Amygdala (tissue), 56 donors: ENCODE measurements around the gene PLA2G4E.

ENCODE experiments used
- DNase-seq, 56 donors: peaks; one replicate each; lab custom pipeline; 2025; lab: John Stamatoyannopoulos, UW

PLA2G4E gene

DNA sequence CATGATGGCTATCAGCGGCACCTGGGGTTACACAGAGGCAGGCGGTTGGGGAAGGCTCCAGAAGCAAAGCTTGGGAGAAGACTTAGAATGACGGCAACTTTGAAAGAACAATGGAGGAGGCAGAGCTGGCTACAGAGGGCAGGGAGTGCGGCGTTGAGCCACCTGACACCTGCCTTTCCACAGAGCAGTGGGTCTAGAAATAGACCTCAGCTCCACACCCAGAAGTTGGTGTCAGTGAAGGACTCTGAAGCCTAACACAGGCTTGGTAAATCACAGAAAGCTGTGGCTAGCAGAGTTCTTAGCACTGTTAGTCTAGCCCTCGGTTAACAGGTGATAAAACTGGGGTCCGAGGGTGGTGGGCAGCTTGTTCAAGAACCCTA is 25.4 kb downstream of the PLA2G4E start:
- DNase-seq, result no peak

GRCh38 chr15:41994772-41995475 is 25.9 kb downstream of the PLA2G4E start:
- no peak for DNase-seq

DNA sequence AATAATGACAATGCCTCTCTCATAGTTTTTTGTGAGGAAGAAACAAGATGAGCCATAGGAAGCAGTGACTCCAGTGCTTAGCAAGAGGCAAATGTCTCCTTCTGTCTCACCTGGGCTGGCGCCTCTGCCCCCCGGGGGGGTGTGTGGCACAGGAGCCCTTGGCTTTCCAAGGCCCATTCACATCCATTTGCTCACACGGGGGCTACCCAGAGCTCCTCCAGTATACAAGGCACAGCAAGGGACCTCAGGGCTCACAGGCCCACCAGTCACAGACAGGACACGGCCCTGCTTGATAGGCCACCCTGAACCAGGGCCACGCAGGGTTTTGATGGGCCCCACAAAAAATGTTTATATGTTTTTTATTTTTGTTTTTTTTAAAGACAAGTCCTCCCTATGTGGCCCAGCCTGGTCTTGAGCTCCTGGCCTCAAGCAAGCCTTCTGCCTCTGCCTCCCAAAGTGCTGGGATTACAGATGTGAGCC is 26.6 kb downstream of the PLA2G4E start:
- no peak for DNase-seq

DNA sequence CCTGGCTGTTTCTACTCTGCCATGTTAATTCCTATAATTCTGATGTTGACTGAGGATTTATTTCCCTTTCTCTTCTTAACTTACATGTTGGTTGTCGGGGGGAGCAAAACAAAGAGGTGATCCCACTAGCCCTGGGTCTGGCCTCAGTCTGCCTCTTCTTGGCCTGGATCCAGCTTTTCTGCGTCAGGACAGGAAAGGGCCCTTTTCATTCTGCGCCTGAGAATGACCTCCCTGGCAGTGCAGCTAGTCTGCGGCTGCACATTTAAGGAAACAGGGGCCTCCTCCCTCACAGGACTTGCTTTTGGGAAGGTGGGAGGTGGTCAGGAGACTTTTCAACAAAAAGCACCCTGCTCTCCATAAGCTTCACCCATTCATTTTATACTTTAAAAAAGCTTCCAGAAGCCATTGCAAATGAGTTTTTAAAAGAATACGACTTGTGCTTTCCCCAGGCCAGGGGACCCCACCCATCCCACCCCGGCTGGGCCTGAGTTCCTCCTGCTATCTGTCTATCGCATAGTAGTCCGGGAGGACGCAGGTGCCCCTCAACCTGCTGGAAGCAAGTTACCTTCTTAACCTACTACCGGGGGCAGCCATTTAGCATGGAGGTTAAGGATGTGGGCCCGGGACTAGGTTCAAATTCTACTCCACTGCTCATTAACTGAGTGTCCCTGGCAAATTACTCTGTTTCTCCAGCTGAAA is 27.2 kb downstream of the PLA2G4E start:
- DNase-seq, result peak in 1 of 56 donors; percentile 24

DNA sequence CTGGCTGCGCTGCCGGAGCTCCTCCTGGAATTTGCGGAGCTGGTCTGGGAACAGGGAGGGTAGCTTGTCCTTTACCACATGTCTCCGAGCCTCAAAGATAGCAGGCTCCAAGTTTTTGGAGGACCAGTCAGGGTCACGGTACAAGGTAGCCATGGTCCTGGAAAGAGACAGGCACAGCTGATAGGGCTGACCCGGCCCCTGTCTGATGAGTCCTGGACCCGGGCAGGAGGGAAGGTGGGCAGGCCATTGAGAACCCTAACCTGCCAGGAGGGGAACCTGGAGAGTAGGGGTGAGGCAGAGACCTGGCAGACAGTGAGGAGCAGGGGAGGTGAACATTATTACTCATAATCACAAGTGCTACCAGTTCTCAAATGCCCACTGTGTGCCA is 28.0 kb downstream of the PLA2G4E start:
- no peak for DNase-seq

GRCh38 chr15:41992151-41992802 is 28.6 kb downstream of the PLA2G4E start:
- no peak for DNase-seq

DNA sequence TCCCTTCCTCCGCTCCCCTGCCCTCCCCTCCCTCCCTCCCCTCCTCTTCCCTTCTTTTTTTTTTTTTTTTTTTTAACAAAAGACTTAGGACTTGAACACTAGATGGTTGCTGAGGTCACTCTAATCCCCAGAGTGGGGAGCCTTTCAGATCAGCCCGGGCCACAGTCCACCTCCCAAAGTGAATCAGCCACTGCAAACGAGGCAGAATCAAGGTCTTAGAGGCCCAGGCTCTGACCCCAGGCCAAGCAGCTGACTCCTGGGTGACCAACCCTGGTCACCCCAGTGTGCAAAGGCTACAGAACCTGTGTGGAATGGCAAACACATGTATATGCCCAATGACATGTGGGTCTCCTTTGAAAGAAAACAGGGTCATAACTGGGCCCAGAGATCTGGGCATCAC is 30.2 kb downstream of the PLA2G4E start:
- DNase-seq, result no peak

DNA sequence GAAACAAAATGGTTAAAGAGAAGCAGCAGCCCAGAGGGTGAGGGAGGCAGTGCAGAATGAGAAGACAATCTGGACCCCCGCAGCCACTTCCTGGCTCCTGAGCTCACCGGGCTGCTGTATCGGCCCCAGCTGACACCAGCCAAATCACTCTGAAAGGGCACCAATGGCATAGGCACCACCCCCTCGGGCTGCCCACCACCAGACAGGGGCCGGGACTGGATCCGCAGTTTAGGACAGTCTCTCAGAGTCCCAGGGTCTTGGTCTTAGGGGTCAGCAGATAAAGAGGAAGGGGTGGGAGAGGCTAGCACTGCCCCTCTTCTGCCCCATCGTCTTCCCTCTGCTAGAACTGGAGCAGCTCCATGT is 30.6 kb downstream of the PLA2G4E start:
- no peak for DNase-seq

DNA sequence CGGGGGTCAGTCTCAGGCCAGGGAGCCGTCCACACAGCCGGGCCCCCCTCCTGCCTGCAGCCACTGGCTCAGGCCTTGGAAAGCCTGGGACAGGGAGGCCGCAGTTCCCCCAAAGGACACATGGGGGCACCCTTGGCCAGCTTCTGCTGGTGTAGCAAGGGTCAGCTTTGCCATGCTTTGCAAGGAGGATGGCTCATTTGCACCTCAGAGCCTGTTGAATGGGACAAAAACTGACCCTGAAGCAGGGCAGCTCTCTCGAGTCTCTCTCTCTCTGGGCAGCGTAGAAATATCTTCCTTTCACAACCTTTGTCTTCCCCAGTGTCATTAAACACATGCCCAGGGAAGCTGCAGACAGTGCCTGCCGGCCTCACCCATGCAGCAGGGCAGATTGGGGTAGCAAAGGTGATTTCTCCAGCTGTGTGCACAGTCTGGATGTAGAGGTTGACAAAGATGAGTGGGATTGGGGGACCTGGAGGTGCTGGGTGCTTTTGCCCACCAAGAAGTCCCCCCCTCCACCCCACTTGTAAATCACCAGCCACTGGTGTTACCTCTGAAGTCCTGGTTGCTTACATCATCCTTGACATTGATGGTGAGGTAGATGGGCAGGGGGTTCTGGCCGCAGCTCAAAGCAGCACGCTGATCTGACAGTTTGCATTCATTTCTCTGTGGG is 31.1 kb downstream of the PLA2G4E start:
- DNase-seq, result peak in 54 of 56 donors; percentile 17 to 87 (median 61)

GRCh38 chr15:41988896-41989572 is 31.8 kb downstream of the PLA2G4E start:
- DNase-seq, result peak in 1 of 56 donors; percentile 46

DNA sequence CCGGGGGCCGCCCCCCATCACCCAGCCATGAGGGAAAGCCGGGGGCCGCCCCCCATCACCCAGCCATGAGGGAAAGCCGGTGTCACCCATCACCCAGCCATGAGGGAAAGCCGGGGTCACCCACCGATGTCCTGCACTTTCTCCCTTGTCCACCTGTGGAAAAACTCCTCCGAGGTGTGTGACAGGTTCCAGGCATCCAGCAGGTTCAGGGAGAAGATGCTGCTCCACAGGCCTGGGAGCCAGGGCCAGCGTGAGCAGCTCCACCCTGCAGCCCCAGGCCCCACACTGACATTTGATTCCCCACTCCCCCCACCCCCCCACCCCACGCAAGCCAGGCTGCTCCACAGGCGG is 32.9 kb downstream of the PLA2G4E start:
- no peak for DNase-seq

DNA sequence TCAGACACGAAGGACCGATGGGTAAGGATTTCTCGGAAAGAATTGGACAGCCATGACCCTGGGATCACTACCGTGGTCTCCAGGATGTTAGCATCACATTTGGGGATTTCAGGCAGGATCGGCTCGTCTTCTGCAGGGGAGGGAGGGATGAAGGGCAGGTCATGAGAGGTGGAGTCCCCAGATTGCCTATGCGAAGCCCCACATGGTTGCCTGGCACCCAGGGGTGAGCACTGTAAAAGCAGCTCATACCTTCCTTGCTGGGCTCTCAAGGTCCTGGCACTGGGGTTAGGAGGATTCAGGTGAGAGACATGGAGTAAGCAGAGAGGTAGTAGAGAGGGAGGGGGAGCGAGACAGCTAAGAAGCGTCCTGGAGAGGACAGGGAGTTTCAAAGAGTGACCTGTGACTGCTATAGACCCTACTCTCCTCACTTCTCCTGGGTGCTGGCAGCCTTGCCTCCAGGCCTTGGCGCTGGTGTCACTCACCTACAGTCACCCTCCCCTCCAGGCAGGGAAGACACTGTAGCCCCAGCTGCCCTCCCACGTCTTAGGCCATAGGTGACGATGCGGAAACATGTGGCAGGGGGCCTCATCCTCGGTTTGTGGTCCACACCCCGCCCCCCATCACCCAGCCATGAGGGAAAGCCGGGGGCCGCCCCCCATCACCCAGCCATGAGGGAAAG is 33.5 kb downstream of the PLA2G4E start:
- DNase-seq, result no peak

DNA sequence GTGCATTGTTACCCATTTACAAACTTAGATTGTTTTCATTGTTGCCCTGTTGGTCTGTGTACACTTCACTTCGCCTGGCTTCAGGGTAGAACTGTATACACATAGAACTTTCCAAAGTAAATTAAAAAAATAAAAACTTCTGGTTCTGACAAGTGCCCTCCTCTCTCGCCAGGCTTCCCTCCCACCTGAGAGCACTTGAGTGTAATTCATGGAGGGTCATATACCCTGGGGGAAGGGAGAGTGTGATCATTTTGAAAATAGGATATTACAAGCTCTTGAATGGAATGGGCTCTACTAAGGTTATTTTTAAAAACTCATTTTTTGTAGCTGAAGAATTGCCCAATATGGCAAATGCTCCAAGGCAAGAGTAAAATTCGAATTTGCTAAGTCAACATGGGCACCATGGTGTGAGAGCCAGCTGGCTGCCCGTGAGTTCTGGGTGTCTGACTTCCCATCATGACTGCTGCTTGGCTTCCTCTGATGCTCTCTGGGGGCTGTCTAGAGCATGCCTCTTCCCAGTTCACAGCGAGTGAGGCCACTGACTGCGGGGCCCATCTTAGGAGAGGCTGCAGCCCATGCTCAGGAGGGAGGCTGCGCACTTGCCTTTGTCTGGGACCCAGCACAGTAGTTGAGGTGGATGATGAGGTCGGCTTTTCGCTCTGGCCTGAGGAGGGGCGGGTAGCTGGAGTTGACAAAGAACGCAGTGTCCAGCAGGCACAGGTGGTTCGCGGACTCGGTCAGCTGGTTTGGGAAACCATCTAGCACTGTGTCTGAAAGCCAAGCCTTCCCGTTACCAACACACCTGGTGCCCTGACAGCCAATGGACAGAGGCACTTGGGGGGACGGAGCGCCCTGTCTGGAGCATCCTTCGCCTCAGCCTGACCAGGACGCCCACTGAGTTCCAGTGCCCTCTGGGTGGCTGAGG is 35.3 kb downstream of the PLA2G4E start:
- no peak for DNase-seq

- no peak for DNase-seq
Measured at GRCh38 chr15:41984622-41985021, 36.2 kb downstream of the PLA2G4E start.

GRCh38 chr15:41983621-41984571 is 36.9 kb downstream of the PLA2G4E start:
- DNase-seq, result no peak

GRCh38 chr15:41983221-41983620 is 37.6 kb downstream of the PLA2G4E start:
- no peak for DNase-seq

DNA sequence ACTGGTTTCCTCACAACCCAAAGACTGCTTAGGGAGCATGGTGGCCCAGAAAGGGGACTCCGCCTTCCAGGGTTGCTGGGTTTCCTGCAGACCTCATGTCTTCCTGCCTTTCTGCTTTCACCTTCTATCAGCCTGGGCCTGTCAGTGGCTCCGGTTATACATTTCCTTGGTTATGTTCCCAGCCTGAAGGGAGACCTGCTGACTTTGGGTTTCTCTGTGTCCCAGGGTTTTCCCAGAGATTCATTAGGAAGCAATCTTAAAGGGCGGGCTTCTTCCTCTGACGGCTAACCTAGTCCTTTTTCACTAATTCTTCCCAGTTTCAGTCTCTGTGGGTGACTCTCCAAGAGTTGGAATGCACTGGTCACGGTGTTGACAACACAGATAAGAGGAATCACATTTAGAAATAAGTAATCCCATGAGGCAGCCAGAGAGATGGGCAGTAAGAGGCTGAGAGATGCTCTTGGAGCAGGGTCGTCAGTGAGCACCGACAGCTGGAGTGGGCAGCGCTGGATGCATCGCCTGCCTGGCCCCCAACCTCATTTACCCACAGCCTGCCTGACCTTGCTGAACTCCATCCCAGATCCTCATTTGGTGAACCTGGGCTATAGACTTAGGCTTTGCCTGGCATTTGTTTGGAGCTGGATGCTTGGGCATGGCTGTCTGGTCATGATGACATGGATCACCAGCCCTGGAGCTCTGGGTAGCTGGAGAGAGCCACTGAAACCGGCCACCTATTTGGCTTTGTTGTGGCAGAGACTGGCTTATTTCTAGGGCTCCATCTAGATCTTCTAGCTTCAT is 38.5 kb downstream of the PLA2G4E start:
- no peak for DNase-seq
